ENCODE measurements around the gene ATP10D. TPM values are rescaled to one million over a fixed set of nuclear protein-coding genes. Genes with fewer than 3 reads are reported as not detected.

ATP10D gene
- total and polyA plus RNA-seq, 9 of the 15 experiments (the other 6 are each of a cell fraction or from before 2014, with no cell fraction given): 0.10 to 0.36 (median 0.19) TPM; not detected in 1

GRCh38 chr4:47639531-47639930 lies 154.5 kb downstream of the ATP10D start:
- no TSS peak for BruUV-seq (replicated peaks)
- TF ChIP-seq CSDE1 (IDR thresholded peaks at IDR 0.05) (no peak), TAF9B (IDR thresholded peaks at IDR 0.05; ENCODE audit: partially characterized antibody) (no peak), ZNF717 (CRISPR knock-in tag; IDR thresholded peaks at IDR 0.05) (no peak), ELF2 (CRISPR knock-in tag; IDR thresholded peaks at IDR 0.05) (no peak), TEAD4 (IDR thresholded peaks at IDR 0.05; ENCODE audit: low read length) (no peak), TEAD4 (CRISPR knock-in tag; IDR thresholded peaks at IDR 0.05; ENCODE audit: borderline replicate concordance) (no peak), RBM25 (IDR thresholded peaks at IDR 0.05; ENCODE audit: low read depth, low read length, severe bottlenecking) (no peak), NFIC (IDR thresholded peaks at IDR 0.05) (no peak), CXXC5 (CRISPR knock-in tag; IDR thresholded peaks at IDR 0.05) (no peak), GATA2 (CRISPR knock-in tag; IDR thresholded peaks at IDR 0.05) (no peak)
- TF ChIP-seq, protein P1, sequence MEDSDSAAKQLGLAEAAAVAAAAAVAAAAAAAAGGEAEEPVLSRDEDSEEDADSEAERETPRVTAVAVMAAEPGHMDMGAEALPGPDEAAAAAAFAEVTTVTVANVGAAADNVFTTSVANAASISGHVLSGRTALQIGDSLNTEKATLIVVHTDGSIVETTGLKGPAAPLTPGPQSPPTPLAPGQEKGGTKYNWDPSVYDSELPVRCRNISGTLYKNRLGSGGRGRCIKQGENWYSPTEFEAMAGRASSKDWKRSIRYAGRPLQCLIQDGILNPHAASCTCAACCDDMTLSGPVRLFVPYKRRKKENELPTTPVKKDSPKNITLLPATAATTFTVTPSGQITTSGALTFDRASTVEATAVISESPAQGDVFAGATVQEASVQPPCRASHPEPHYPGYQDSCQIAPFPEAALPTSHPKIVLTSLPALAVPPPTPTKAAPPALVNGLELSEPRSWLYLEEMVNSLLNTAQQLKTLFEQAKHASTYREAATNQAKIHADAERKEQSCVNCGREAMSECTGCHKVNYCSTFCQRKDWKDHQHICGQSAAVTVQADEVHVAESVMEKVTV (CRISPR knock-in tag; IDR thresholded peaks at IDR 0.05): no peak
- TF ChIP-seq, protein P2, sequence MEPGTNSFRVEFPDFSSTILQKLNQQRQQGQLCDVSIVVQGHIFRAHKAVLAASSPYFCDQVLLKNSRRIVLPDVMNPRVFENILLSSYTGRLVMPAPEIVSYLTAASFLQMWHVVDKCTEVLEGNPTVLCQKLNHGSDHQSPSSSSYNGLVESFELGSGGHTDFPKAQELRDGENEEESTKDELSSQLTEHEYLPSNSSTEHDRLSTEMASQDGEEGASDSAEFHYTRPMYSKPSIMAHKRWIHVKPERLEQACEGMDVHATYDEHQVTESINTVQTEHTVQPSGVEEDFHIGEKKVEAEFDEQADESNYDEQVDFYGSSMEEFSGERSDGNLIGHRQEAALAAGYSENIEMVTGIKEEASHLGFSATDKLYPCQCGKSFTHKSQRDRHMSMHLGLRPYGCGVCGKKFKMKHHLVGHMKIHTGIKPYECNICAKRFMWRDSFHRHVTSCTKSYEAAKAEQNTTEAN (CRISPR knock-in tag; IDR thresholded peaks at IDR 0.05): no peak
- TF ChIP-seq, protein P3, sequence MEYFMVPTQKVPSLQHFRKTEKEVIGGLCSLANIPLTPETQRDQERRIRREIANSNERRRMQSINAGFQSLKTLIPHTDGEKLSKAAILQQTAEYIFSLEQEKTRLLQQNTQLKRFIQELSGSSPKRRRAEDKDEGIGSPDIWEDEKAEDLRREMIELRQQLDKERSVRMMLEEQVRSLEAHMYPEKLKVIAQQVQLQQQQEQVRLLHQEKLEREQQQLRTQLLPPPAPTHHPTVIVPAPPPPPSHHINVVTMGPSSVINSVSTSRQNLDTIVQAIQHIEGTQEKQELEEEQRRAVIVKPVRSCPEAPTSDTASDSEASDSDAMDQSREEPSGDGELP (CRISPR knock-in tag; IDR thresholded peaks at IDR 0.05; ENCODE audit: borderline replicate concordance): no peak
- TF ChIP-seq, protein P4, sequence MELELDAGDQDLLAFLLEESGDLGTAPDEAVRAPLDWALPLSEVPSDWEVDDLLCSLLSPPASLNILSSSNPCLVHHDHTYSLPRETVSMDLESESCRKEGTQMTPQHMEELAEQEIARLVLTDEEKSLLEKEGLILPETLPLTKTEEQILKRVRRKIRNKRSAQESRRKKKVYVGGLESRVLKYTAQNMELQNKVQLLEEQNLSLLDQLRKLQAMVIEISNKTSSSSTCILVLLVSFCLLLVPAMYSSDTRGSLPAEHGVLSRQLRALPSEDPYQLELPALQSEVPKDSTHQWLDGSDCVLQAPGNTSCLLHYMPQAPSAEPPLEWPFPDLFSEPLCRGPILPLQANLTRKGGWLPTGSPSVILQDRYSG (tag; conservative IDR thresholded peaks at IDR 0.05; ENCODE audit: low read depth): no peak
- intact Hi-C loops (cut with micrococcal nuclease): no loop called here

More at GRCh38 chr4:47639531-47639930, 154.5 kb downstream of the ATP10D start:
- H3K4me3 ChIP-seq: no peak overlapping the region
- H3K27me3 ChIP-seq (ENCODE audit: control insufficient read depth in 2 of 2, insufficient read depth in 2 of 2, low read length in 2 of 2): no peaks in the 10 kb centered on the region
- no peak overlapping the region for H3K4me2 ChIP-seq (ENCODE audit: insufficient read depth, low read length)
- no peaks in the 10 kb centered on the region for H3K9me1 ChIP-seq (ENCODE audit: control insufficient read depth, insufficient read depth, low read length)
- H3K9ac ChIP-seq (ENCODE audit: insufficient read depth in 1 of 2, low read depth in 2 of 2, low read length in 2 of 2): no peak overlapping the region
- no peaks in the 10 kb centered on the region for H3K79me2 ChIP-seq (ENCODE audit: control insufficient read depth, insufficient read depth, low read length)
- ChIA-PET CTCF (ENCODE audit: low intra/inter-chr PET ratio) (no interaction called here), POLR2A (no interaction called here)
- in situ Hi-C loops (cut with MboI): no loop called here
- H3K4me1 ChIP-seq (replicated peaks in 1 of 2; ENCODE audit: control insufficient read depth in 2 of 2, insufficient read depth in 2 of 2, low read length in 2 of 2): no peaks in the 10 kb centered on the region
- H3K36me3 ChIP-seq (ENCODE audit: control insufficient read depth, insufficient read depth, low read length): no peaks in the 10 kb centered on the region
- FAIRE-seq (no peak), DNase-seq (ENCODE audit: extremely low read depth in 1 of 4, low spot score in 3 of 4) (no peak), ATAC-seq (no peak)
- WGBS (ENCODE audit: insufficient coverage, low coverage, missing lambda C conversion rate): 2% methylated on average over 3 of the region's 3 CpGs
- no peaks in the 10 kb centered on the region for H3K9me3 ChIP-seq (replicated peaks; ENCODE audit: control insufficient read depth, insufficient read depth, low read depth, low read length)
- H2AFZ ChIP-seq (ENCODE audit: low read depth, low read length): no peak overlapping the region
- H3K27ac ChIP-seq (ENCODE audit: extremely low read depth, low read depth, low read length): no peak overlapping the region
- no peaks in the 10 kb centered on the region for H4K20me1 ChIP-seq (replicated peaks; ENCODE audit: control insufficient read depth, insufficient read depth, low read length)
